ENCODE data around the gene C4A. TPM values are rescaled to one million over a fixed set of nuclear protein-coding genes. Genes with fewer than 3 reads are reported as not detected.
"Not testable (repeated sequence)": the region's sequence is repeated elsewhere in the genome, so short reads cannot be mapped to it uniquely, and the experiment has no call there.

The C4A gene
- total RNA-seq, 1 experiment from 2014 or later = 1.6 TPM

GRCh38 chr6:32039321-32040274 lies 57.7 kb downstream of the C4A start:
- in situ Hi-C loops (cut with HindIII; ENCODE audit: low pct_unique_long_range_greater_than_20kb, low sequenced_read_pairs); DNase-seq (ENCODE audit: low read depth, low spot score): not testable (repeated sequence)

GRCh38 chr6:32040299-32041049 lies 58.6 kb downstream of the C4A start:
- in situ Hi-C loops (cut with HindIII; ENCODE audit: low pct_unique_long_range_greater_than_20kb, low sequenced_read_pairs); DNase-seq (ENCODE audit: low read depth, low spot score): not testable (repeated sequence)

GRCh38 chr6:32041050-32041321 lies 59.1 kb downstream of the C4A start:
- in situ Hi-C loops (cut with HindIII; ENCODE audit: low pct_unique_long_range_greater_than_20kb, low sequenced_read_pairs); DNase-seq (ENCODE audit: low read depth, low spot score): not testable (repeated sequence)

GRCh38 chr6:32041385-32041784 lies 59.5 kb downstream of the C4A start:
- DNase-seq (ENCODE audit: low read depth, low spot score); in situ Hi-C loops (cut with HindIII; ENCODE audit: low pct_unique_long_range_greater_than_20kb, low sequenced_read_pairs): not testable (repeated sequence)

GRCh38 chr6:32042276-32042675 lies 60.4 kb downstream of the C4A start:
- in situ Hi-C loops (cut with HindIII; ENCODE audit: low pct_unique_long_range_greater_than_20kb, low sequenced_read_pairs); DNase-seq (ENCODE audit: low read depth, low spot score): not testable (repeated sequence)

GRCh38 chr6:32043589-32044380 lies 61.9 kb downstream of the C4A start:
- DNase-seq (ENCODE audit: low read depth, low spot score); in situ Hi-C loops (cut with HindIII; ENCODE audit: low pct_unique_long_range_greater_than_20kb, low sequenced_read_pairs): not testable (repeated sequence)

- in situ Hi-C loops (cut with HindIII; ENCODE audit: low pct_unique_long_range_greater_than_20kb, low sequenced_read_pairs); DNase-seq (ENCODE audit: low read depth, low spot score): not testable (repeated sequence)
Measured at GRCh38 chr6:32044916-32045315, 63.1 kb downstream of the C4A start.

- no peak for DNase-seq (ENCODE audit: low read depth, low spot score)
- in situ Hi-C loops (cut with HindIII; ENCODE audit: low pct_unique_long_range_greater_than_20kb, low sequenced_read_pairs) = no loop called here
Measured at GRCh38 chr6:32045811-32046449, 64.1 kb downstream of the C4A start.

- in situ Hi-C loops (cut with HindIII; ENCODE audit: low pct_unique_long_range_greater_than_20kb, low sequenced_read_pairs) = no loop called here
- DNase-seq (ENCODE audit: low read depth, low spot score) = no peak
Measured at GRCh38 chr6:32046450-32047083, 64.7 kb downstream of the C4A start.

- in situ Hi-C loops (cut with HindIII; ENCODE audit: low pct_unique_long_range_greater_than_20kb, low sequenced_read_pairs) = no loop called here
- no peak for DNase-seq (ENCODE audit: low read depth, low spot score)
Measured at GRCh38 chr6:32047084-32047478, 65.2 kb downstream of the C4A start.

GRCh38 chr6:32047539-32047854 lies 65.6 kb downstream of the C4A start:
- no peak for DNase-seq (ENCODE audit: low read depth, low spot score)
- in situ Hi-C loops (cut with HindIII; ENCODE audit: low pct_unique_long_range_greater_than_20kb, low sequenced_read_pairs) = no loop called here

GRCh38 chr6:32047855-32048766 lies 66.3 kb downstream of the C4A start:
- peak; percentile 67 for DNase-seq (ENCODE audit: low read depth, low spot score)
- in situ Hi-C loops (cut with HindIII; ENCODE audit: low pct_unique_long_range_greater_than_20kb, low sequenced_read_pairs) = no loop called here

- DNase-seq (ENCODE audit: low read depth, low spot score); in situ Hi-C loops (cut with HindIII; ENCODE audit: low pct_unique_long_range_greater_than_20kb, low sequenced_read_pairs): not testable (repeated sequence)
Measured at GRCh38 chr6:32049149-32049548, 67.3 kb downstream of the C4A start.

GRCh38 chr6:32049736-32050135 lies 67.9 kb downstream of the C4A start:
- in situ Hi-C loops (cut with HindIII; ENCODE audit: low pct_unique_long_range_greater_than_20kb, low sequenced_read_pairs); DNase-seq (ENCODE audit: low read depth, low spot score): not testable (repeated sequence)

GRCh38 chr6:32050562-32050961 lies 68.7 kb downstream of the C4A start:
- in situ Hi-C loops (cut with HindIII; ENCODE audit: low pct_unique_long_range_greater_than_20kb, low sequenced_read_pairs) = no loop called here

More at GRCh38 chr6:32050562-32050961, 68.7 kb downstream of the C4A start:
- DNase-seq (ENCODE audit: low read depth, low spot score) = no peak
